Fibroblast of skin of right quadriceps (primary cell): Measurements from ENCODE around the gene UGDH.
A peak's percentile ranks its signal among the peaks of the same experiment; 100 is the strongest.
"Not testable (repeated sequence)": the region's sequence is repeated elsewhere in the genome, so short reads cannot be mapped to it uniquely, and the experiment has no call there.

Source experiments
- DNase-seq: peaks from one replicate; pipeline ENCODE4 v3.0.0-alpha.2; 2013

UGDH gene

DNA sequence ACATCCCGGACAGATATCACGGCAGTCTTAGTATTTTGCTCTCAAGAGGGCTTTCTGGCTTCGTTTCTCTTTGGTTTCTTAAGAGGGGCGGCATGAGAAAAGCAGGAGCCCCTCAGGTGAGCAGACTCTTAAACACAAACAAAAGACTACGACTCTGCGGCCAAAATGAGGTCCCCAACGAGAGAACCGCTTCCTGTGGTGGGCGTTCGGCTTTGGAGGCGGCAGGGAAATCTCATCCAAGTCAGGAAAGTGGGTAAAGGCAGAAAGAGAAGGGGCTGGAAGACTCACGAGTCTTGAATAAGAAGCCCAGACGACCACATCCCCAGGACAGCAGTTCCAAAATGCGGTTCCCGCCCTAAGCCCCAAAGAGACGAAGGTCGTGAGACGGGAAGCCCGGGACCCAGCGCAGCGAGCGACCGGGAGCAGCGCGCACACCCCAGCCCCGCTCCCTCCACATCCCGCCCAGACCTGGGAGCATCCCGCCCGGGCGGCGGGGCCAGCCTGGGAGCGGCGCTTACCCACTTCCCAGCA, 409 bp downstream of the UGDH start:
- DNase-seq: peak; percentile 9

DNA sequence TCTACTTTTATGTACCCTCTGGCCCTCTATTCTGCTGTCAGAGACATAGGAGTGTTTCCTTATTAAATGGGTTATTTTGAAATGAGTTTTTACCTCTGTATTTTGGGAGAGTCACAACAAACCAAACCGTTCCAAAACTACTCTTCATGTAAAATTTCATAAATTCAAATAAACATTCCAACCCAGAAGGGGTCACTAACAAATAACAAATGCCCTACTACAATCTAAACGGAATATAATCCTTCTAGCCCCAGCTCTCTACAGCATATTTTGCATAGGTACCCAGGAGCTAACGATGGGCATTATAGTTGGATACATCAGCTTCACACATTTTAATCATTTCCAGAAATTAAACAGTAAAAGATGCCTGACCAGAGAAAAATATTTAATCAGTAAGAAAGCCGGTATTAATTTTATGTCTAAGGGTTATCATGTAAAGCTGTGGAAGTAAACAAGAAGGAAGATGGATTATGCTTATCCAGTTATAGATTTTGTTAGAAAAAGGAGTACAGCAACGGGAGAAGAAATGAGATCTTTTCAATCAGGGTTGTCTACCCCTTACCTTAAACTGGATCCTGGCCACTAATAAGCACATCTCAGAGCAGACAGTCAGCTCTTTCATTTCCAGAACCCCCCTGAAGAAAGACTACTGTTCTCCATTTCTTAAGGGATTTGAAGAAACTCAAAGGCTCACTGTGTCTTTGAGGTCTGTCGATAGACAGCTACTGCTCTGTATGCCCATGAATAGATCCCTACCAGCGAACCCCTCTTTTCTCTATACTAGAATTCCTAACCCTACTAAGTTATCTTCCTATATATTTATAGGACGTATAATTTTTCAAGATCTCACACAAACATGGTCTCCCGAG, 1.2 kb downstream of the UGDH start:
- DNase-seq: no peak

- no peak for DNase-seq
Observed at GRCh38 chr4:39524161-39524957, 2.9 kb downstream of the UGDH start.

DNA sequence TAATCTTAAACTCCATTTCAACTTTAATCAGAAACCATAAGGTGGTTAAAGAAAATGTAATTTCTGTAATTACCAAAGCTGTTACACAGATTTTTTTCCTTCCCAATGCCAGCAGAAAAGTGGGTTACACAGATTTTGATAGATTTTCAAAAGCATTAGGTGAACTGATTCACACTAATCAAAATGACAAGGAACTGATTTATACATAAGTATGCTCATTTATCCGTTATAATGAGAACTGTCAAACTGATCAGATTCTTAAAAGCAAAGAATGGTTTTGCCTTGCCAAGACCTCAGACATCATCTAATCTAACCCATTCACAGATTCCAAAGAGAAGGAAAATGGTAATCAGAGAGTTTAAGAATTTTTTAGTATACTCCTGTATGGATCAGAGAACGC, 5.2 kb downstream of the UGDH start:
- DNase-seq: no peak

DNA sequence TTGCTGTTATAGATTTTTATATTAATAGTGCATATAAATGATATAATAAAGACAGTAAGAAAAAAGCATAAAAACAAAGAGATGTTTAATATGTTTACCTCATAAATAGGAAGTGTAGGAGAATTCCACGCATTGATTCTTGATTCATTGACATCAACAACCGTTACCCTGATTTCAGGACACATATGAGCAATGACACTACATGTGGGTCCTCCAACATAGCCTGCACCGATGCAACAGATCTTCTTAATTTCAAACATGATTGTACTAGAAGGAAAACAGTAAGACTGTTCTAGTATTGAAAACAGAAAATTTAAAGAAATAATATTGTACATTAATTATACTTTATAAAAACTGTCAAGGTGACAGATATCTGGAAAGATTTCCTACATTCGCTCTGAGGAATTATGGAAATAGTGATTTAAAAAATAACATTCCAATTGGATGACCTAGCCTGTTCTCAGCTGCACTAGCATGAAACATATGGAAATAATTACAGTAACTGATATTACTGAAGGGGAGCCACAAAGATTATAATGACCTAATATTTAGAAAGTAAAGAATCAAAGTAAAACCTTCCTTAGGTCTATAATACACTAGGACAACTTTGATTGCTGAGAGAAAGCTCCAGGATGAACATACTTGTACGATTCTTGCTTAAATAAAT, 5.9 kb downstream of the UGDH start:
- peak; percentile 77 for DNase-seq

DNA sequence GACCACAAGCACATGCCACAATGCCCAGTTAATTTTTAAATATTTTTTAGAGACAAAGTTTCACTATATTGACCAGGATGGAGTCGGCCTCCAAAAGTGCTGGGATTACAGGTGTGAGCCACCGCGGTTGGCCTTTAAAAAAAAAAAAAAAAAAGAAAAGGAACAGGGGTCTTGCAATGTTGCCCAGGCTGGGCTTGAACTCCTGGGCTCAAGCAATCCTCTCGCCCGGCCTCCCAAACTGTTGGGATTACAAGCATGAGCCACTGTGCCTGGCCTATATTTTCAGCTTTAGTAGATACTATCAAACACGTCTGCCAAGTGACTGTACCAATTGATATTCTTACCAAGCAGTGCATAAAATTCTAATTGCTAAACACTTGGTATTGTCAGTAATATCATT, 8.8 kb downstream of the UGDH start:
- no peak for DNase-seq

DNA sequence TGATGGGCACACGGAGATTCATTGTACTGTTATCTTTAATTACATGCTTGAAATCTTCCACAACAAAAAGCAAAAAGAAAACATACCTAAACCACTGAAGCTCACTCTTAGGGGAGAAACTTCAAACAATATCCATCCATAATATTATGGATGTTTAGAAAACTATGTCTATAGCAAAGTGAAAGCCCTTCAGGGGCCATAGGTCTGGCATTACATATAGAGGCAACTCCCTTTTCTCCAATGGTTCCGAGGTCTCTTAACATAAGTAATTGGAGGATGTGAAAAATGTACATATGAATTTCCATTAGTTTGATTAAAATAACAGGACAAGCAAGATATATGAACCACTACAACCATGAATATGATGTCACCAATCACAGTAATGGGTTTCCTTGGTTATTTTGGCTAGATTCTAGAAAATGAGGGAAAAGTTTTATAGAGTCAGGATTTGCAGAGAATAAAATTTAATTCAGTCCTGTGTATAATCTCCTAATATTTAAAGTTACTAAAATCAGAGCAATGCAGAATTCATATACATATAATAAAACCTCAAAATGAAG, 10.8 kb downstream of the UGDH start:
- no peak for DNase-seq

- DNase-seq: not testable (repeated sequence)
Observed at GRCh38 chr4:39515669-39516401, 11.4 kb downstream of the UGDH start.

GRCh38 chr4:39514888-39515401, 12.3 kb downstream of the UGDH start:
- DNase-seq: no peak

DNA sequence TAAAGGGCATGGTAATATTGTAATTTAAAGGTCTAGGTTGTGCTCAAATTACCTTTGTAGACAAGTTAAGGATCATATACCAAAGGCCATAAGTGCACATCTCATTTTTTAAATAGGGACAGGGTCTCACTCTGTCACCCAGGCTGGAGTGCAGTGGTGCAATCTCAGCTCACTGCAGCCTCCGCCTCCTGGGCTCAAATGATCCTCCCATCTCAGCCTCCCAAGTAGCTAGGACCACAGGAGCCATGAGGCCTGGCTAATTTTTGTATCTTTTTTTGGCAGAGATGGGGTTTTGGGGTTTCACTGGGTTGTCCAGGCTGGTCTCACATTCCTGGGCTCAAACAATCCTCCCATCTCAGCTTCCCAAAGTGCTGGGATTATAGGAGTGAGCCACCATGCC, 13.0 kb downstream of the UGDH start:
- not testable (repeated sequence) for DNase-seq

DNA sequence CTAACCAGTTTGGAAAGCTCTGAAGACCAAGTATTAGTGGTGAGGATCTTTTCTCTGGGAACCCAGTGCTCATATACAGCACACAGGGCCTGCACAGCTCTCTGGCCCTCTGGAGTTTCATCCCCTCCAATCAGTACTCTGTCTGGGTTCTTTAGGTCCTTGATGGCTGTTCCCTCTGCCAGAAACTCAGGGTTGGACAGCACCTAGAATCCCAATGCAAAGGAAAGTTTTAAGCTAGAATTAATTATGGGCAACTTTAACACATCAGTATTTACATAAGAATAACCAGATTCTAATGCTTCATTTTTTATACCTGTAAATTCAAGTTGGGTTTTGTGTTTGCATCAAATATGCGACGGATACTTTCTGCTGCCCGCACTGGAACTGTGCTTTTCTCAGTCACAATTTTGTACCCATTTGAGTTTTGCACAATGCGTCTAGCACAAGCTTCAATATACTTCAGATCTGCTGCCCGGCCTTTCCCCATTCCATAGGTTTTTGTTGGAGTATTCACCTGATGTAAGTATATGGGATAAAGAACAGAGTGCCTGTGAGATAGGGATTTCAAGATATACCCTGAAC, 16.8 kb downstream of the UGDH start:
- no peak for DNase-seq

DNA sequence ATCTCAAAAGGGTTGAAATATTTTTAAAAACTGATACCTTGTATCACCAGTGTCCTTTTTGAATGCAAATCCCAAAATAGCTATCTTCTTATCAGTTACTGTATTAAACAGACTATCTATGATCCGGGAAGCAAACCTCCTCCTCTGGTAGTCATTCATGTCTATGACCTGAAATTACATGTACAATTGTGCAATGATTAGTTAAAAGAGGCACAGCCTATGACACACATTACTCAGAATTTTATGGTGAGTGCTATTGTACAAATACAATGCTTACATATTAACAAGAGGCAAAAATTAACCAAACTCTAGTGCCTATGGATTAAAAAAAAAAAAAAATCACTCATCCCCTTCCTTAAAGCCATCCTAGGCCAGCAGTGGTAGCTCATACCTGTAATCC, 21.7 kb downstream of the UGDH start:
- DNase-seq: no peak

DNA sequence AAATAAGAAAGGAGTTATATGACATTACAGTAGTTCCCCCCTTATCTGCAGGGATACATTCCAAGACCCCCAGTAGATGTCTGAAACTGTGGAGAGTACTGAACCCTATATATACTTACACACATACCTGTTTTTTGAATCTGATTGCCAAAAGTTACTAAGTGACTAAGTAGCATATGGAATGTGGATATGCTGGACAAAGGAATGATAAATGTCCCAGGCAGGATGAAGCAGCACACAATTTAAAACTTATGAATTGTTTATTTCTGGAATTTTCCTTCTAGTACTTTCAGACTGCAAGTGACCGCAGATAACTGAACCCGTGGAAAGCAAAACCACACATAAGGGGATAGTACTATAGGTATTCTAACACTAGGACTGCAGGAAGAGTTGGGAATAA, 22.7 kb downstream of the UGDH start:
- no peak for DNase-seq

- peak; percentile 27 for DNase-seq
Observed at GRCh38 chr4:39502664-39503035, 24.6 kb downstream of the UGDH start.

DNA sequence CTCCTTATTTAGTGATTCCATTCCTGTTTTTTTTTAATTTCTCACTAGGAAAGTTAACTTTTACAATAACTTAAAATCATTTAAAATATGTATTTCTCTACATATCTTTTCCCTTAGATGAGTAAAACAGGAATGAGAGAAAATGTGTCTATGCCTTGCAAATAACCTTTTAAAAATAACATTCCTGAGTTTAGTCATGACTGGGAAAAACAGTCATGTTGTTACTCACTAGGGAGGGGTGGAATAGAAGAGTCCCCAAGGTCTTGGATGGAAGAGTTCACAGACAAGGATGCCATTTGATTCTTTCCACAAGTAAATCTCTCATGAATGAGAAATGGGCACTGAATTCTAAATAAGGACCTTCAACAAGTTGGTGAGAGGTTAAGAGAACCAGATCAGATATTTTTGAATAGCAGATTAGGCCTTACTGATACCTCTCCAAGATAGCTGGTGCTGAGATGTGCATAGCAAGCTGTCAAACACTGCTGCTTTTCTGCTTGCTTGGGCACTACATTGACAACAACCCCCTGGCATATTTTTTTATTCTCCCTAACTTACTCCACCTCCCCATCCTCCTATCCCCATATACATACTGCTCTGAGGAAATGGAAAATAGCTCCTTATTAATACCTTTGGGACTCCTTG, 25.1 kb downstream of the UGDH start:
- peak; percentile 83 for DNase-seq

DNA sequence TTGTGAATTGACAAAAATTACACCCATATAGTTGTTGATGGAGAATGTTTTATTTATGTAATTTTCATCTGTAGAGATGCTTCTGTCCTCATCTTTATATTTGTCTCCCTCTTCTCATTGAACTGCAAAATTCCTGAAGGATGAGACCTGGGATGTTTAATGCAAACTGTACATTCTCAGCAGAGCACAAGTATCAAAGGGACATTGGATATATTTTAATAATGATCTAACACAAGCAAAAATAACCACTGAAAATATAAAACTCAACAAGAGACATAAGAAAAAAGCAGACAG, 28.6 kb downstream of the UGDH start:
- DNase-seq: no peak

- DNase-seq: no peak
Observed at GRCh38 chr4:39497909-39498726, 29.1 kb downstream of the UGDH start.

DNA sequence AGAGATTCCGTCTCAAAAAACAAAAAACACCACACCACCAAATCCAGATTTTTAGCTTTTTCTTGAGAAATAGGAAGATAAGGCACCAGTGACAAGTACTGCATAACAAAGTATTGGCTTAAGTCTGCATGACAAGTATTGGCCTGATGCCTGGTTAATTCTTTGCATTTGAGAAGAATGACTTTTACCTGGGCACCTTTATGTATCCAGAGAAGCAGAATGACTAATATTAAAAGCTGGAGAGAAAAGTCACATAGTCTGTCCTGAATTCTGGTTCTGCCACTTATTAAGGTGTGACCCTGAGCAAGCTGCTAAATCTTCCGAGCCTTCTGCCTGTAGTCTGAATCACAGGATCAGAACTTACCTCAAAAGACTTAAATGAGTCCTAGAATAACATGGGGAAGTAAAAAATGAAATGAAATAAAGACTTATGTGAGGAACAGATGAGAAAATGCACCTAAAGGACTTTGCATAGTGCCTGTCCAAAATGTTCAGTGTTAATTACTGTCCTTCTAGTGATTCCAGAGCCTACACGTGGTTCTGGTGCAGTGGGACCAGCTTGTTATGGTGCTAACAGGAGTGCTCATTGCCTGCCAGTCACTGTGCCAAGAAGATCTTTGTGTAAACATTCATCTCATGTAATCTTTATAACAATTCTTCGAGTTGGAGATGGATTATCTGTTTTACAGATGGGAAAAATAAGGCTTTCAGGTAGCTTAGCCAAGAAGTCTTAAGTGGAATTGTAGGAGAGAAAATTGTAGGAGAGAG, 31.6 kb downstream of the UGDH start:
- DNase-seq: no peak

GRCh38 chr4:39494354-39494753, 32.9 kb downstream of the UGDH start:
- no peak for DNase-seq

DNA sequence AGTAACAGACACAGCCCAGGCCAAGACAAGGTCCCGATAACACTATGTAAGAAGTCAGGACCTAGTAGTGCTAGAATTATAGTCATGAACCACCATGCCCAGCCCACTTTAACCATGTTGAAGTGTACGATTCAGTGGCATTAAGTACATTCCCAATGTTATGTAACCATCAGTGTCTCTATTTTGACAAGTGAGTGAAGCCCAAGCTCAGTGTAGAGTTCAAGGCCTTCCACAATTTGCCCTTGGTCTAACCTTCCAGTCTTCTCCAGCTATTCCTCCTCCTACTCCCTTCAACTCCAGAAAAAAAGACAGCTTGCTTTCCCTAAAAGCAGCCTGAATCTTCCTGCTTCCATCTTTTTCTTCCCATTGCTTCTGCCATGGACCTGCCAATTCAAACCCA, 36.9 kb downstream of the UGDH start:
- no peak for DNase-seq
